ENCODE measurements around the gene PTGFRN. TPM values are rescaled to one million over a fixed set of nuclear protein-coding genes. Genes with fewer than 3 reads are reported as not detected.

The PTGFRN gene
- total and polyA plus RNA-seq, 9 of the 15 experiments (the other 6 are each of a cell fraction or from before 2014, with no cell fraction given): 17.3 to 33.1 (median 25.7) TPM

GRCh38 chr1:116956378-116956777 lies 46.7 kb downstream of the PTGFRN start (continued):
- TF ChIP-seq CHD1 (IDR thresholded peaks at IDR 0.05; ENCODE audit: low read length) (no peak), ZNF639 (CRISPR knock-in tag; conservative IDR thresholded peaks at IDR 0.05 in 1 of 2, IDR thresholded peaks at IDR 0.05 in 1 of 2) (no peak), HDAC6 (IDR thresholded peaks at IDR 0.05; ENCODE audit: low read depth, low read length) (no peak), SRSF3 (IDR thresholded peaks at IDR 0.05; ENCODE audit: insufficient read depth, low read length) (no peak)

- Histone ChIP-seq H3K4me3 (no peak overlapping the region), H4K20me1 (replicated peaks; ENCODE audit: control insufficient read depth, insufficient read depth, low read length) (no peaks in the 10 kb centered on the region), H3K27me3 (ENCODE audit: control insufficient read depth in 2 of 2, insufficient read depth in 2 of 2, low read length in 2 of 2) (no peaks in the 10 kb centered on the region), H2AFZ (ENCODE audit: low read depth, low read length) (no peak overlapping the region), H3K9ac (ENCODE audit: insufficient read depth in 1 of 2, low read depth in 2 of 2, low read length in 2 of 2) (no peak overlapping the region), H3K36me3 (ENCODE audit: control insufficient read depth, insufficient read depth, low read length) (peaks cover 35% of the 10 kb centered on the region), H3K4me1 (replicated peaks in 1 of 2; ENCODE audit: control insufficient read depth in 2 of 2, insufficient read depth in 2 of 2, low read length in 2 of 2) (no peaks in the 10 kb centered on the region), H3K9me1 (ENCODE audit: control insufficient read depth, insufficient read depth, low read length) (no peaks in the 10 kb centered on the region), H3K4me2 (ENCODE audit: insufficient read depth, low read length) (no peak overlapping the region), H3K27ac (ENCODE audit: extremely low read depth, low read depth, low read length) (no peak overlapping the region), H3K9me3 (replicated peaks; ENCODE audit: control insufficient read depth, insufficient read depth, low read depth, low read length) (no peaks in the 10 kb centered on the region), H3K79me2 (ENCODE audit: control insufficient read depth, insufficient read depth, low read length) (no peaks in the 10 kb centered on the region)
- DNase-seq (ENCODE audit: extremely low read depth in 1 of 4, low spot score in 3 of 4) (no peak), FAIRE-seq (no peak), ATAC-seq (no peak)
- ChIA-PET CTCF (ENCODE audit: low intra/inter-chr PET ratio) (no interaction called here), POLR2A (interaction anchor here (0.9 to 1.4 kb wide), 3 partner anchors 9 to 132 kb away, joined by 3 read pairs; no protein-coding TSS in a partner anchor)
- intact Hi-C loops (cut with micrococcal nuclease): no loop called here
- WGBS (ENCODE audit: insufficient coverage, low coverage, missing lambda C conversion rate): 66% methylated on average over 4 of the region's 4 CpGs
- in situ Hi-C loops (cut with MboI): no loop called here
- BruUV-seq (replicated peaks): no TSS peak
- TF ChIP-seq PHF20 (IDR thresholded peaks at IDR 0.05; ENCODE audit: partially characterized antibody) (no peak), REST (IDR thresholded peaks at IDR 0.05; ENCODE audit: borderline replicate concordance) (no peak), REST (CRISPR knock-in tag; IDR thresholded peaks at IDR 0.05; ENCODE audit: low read depth) (no peak), XRCC3 (IDR thresholded peaks at IDR 0.05) (no peak), ZBTB1 (CRISPR knock-in tag; IDR thresholded peaks at IDR 0.05; ENCODE audit: borderline replicate concordance, low read depth) (no peak), ZFPM2 (CRISPR knock-in tag; IDR thresholded peaks at IDR 0.05) (no peak), CHD1 (IDR thresholded peaks at IDR 0.05; ENCODE audit: low read length) (no peak), KAT8 (IDR thresholded peaks at IDR 0.05; ENCODE audit: low read depth) (no peak), TCF7 (IDR thresholded peaks at IDR 0.05; ENCODE audit: borderline replicate concordance) (no peak)
Observed at GRCh38 chr1:116957646-116958045, 47.9 kb downstream of the PTGFRN start.
